SK-N-SH treated with all-trans-retinoic acid at 6 μM for 48 hours (cell line): ENCODE measurements around the gene ARSB.

ENCODE experiments used
- ATAC-seq: fragments of 200-7000 bp; cut with Tn5 transposase; 3 replicates; pipeline ENCODE4 v1.9.1; 2020; ENCODE audit warnings: mild to moderate bottlenecking, moderate library complexity
- BACH2 ChIP-seq: fragments of 250-450 bp; sonication (Bioruptor Pico); IDR thresholded peaks from 2 replicates; pipeline ENCODE4 v1.9.0; 2021; ENCODE audit warnings: mild to moderate bottlenecking, borderline replicate concordance
- CSDC2 ChIP-seq: fragments of 250-450 bp; sonication (Bioruptor Pico); IDR thresholded peaks from 2 replicates; pipeline ENCODE4 v1.5.0; 2020; ENCODE audit warnings: mild to moderate bottlenecking, moderate library complexity
- CSRNP3 ChIP-seq: fragments of 250-450 bp; sonication (Bioruptor Pico); IDR thresholded peaks from 2 replicates; pipeline ENCODE4 v1.5.1; 2021; ENCODE audit warnings: mild to moderate bottlenecking, moderate library complexity
- ESRRG ChIP-seq: fragments of 250-450 bp; sonication (Bioruptor Pico); IDR thresholded peaks from 2 replicates; pipeline ENCODE4 v1.6.1; 2021; ENCODE audit warnings: mild to moderate bottlenecking
- GLIS3 ChIP-seq: fragments of 250-450 bp; sonication (Bioruptor Pico); IDR thresholded peaks from 2 replicates; pipeline ENCODE4 v1.5.0; 2020; ENCODE audit warnings: mild to moderate bottlenecking, moderate library complexity
- ISL1 ChIP-seq: fragments of 250-450 bp; sonication (Bioruptor Pico); IDR thresholded peaks from 2 replicates; pipeline ENCODE4 v2.1.2; 2022; ENCODE audit warnings: mild to moderate bottlenecking, moderate library complexity
- OSR1 ChIP-seq: fragments of 250-450 bp; sonication (Bioruptor Pico); IDR thresholded peaks from 2 replicates; pipeline ENCODE4 v1.8.0; 2022; ENCODE audit warnings: moderate library complexity, mild to moderate bottlenecking, inconsistent platforms
- PATZ1 ChIP-seq: fragments of 250-450 bp; sonication (Bioruptor Pico); IDR thresholded peaks from 2 replicates; pipeline ENCODE4 v1.8.0; 2020; ENCODE audit warnings: mild to moderate bottlenecking, moderate library complexity, borderline replicate concordance
- PPARA ChIP-seq: fragments of 250-450 bp; sonication (Bioruptor Pico); IDR thresholded peaks from 2 replicates; pipeline ENCODE4 v1.5.0; 2020; ENCODE audit warnings: mild to moderate bottlenecking, borderline replicate concordance
- RARB ChIP-seq: fragments of 250-450 bp; sonication (Bioruptor Pico); IDR thresholded peaks from 2 replicates; pipeline ENCODE4 v1.8.0; 2021; ENCODE audit warnings: mild to moderate bottlenecking, moderate library complexity
- TCF4 ChIP-seq: fragments of 250-450 bp; sonication (Bioruptor Pico); IDR thresholded peaks from 2 replicates; pipeline ENCODE4 v1.8.0; 2021; ENCODE audit warnings: mild to moderate bottlenecking, moderate library complexity, borderline replicate concordance
- TOX ChIP-seq: fragments of 250-450 bp; sonication (Bioruptor Pico); IDR thresholded peaks from 2 replicates; pipeline ENCODE4 v1.8.0; 2021; ENCODE audit warnings: mild to moderate bottlenecking, moderate library complexity, borderline replicate concordance
- TSHZ2 ChIP-seq: fragments of 250-450 bp; sonication (Bioruptor Pico); IDR thresholded peaks from 2 replicates; pipeline ENCODE4 v1.5.0; 2020; ENCODE audit warnings: mild to moderate bottlenecking, moderate library complexity
- ZC3H10 ChIP-seq: fragments of 250-450 bp; sonication (Bioruptor Pico); IDR thresholded peaks from 2 replicates; pipeline ENCODE4 v1.5.1; 2021; ENCODE audit warnings: mild to moderate bottlenecking, moderate library complexity
- ZFP3 ChIP-seq: fragments of 250-450 bp; sonication (Bioruptor Pico); IDR thresholded peaks from 2 replicates; pipeline ENCODE4 v1.5.0; 2020; ENCODE audit warnings: mild to moderate bottlenecking, moderate library complexity
- ZFP30 ChIP-seq: fragments of 450-650 bp; formaldehyde crosslinking; IDR thresholded peaks from 2 replicates; pipeline ENCODE4 v1.5.0; 2022; ENCODE audit warnings: mild to moderate bottlenecking, moderate library complexity
- ZNF565 ChIP-seq: fragments of 450-650 bp; formaldehyde crosslinking; conservative IDR thresholded peaks from 2 replicates; pipeline ENCODE4 v1.5.0; 2020; ENCODE audit warnings: low read depth, mild to moderate bottlenecking, moderate library complexity
- ZNF70 ChIP-seq: fragments of 450-650 bp; formaldehyde crosslinking; IDR thresholded peaks from 2 replicates; pipeline ENCODE4 v1.5.0; 2020; ENCODE audit warnings: mild to moderate bottlenecking, moderate library complexity
- ZNF8 ChIP-seq: fragments of 450-650 bp; formaldehyde crosslinking; IDR thresholded peaks from 2 replicates; pipeline ENCODE4 v1.5.0; 2020; ENCODE audit warnings: mild to moderate bottlenecking, moderate library complexity
- TF ChIP-seq, protein P1 (sequence below): fragments of 250-450 bp; sonication (Bioruptor Pico); IDR thresholded peaks from 2 replicates; pipeline ENCODE4 v1.5.1; 2020; ENCODE audit warnings: low read depth, mild to moderate bottlenecking, moderate library complexity
- TF ChIP-seq, protein P2 (sequence below): fragments of 250-450 bp; sonication (Bioruptor Pico); IDR thresholded peaks from 2 replicates; pipeline ENCODE4 v1.8.0; 2021; ENCODE audit warnings: low read depth, mild to moderate bottlenecking, moderate library complexity, borderline replicate concordance

The ARSB gene

DNA sequence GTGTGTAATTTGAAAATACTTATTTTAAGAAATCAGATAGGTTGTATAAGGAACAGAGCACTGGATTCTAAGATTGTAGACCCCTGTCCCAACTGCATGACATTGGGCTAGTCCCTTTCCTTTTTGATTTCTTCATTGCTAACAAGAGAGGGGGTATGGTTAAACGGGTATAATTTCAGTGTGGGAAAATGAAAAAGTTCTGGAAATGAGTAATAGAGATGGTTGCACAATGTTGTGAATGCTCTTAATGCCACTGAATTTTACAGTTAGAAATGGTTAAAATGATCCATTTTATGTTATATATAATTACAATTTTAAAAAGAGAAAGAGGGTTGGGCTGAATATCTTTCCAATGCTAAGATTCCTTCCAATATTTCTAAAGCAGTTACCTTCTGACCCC lies 233.2 kb downstream of the ARSB start:
- no peak for TF ChIP-seq GLIS3
- TF ChIP-seq TOX (CRISPR knock-in tag) = no peak
- no peak for TF ChIP-seq ZC3H10 (CRISPR knock-in tag)
- no peak for TF ChIP-seq CSDC2 (CRISPR knock-in tag)
- TF ChIP-seq RARB (CRISPR knock-in tag) = no peak
- TF ChIP-seq TSHZ2 (CRISPR knock-in tag) = no peak
- TF ChIP-seq ESRRG (CRISPR knock-in tag) = no peak
- TF ChIP-seq BACH2 (CRISPR knock-in tag) = no peak
- no peak for TF ChIP-seq ZNF70 (CRISPR knock-in tag)
- TF ChIP-seq OSR1 (CRISPR knock-in tag) = no peak
- no peak for TF ChIP-seq CSRNP3 (CRISPR knock-in tag)
- no peak for TF ChIP-seq PATZ1 (CRISPR knock-in tag)
- TF ChIP-seq, protein P1, sequence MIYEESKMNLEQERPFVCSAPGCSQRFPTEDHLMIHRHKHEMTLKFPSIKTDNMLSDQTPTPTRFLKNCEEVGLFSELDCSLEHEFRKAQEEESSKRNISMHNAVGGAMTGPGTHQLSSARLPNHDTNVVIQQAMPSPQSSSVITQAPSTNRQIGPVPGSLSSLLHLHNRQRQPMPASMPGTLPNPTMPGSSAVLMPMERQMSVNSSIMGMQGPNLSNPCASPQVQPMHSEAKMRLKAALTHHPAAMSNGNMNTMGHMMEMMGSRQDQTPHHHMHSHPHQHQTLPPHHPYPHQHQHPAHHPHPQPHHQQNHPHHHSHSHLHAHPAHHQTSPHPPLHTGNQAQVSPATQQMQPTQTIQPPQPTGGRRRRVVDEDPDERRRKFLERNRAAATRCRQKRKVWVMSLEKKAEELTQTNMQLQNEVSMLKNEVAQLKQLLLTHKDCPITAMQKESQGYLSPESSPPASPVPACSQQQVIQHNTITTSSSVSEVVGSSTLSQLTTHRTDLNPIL (CRISPR knock-in tag) = no peak
- TF ChIP-seq ZNF565 (CRISPR knock-in tag) = no peak
- no peak for TF ChIP-seq ISL1
- TF ChIP-seq ZFP3 = no peak
- TF ChIP-seq, protein P2, sequence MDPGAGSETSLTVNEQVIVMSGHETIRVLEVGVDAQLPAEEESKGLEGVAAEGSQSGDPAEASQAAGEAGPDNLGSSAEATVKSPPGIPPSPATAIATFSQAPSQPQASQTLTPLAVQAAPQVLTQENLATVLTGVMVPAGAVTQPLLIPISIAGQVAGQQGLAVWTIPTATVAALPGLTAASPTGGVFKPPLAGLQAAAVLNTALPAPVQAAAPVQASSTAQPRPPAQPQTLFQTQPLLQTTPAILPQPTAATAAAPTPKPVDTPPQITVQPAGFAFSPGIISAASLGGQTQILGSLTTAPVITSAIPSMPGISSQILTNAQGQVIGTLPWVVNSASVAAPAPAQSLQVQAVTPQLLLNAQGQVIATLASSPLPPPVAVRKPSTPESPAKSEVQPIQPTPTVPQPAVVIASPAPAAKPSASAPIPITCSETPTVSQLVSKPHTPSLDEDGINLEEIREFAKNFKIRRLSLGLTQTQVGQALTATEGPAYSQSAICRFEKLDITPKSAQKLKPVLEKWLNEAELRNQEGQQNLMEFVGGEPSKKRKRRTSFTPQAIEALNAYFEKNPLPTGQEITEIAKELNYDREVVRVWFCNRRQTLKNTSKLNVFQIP (CRISPR knock-in tag) = no peak
- no peak for TF ChIP-seq ZFP30 (CRISPR knock-in tag)
- no peak for ATAC-seq

DNA sequence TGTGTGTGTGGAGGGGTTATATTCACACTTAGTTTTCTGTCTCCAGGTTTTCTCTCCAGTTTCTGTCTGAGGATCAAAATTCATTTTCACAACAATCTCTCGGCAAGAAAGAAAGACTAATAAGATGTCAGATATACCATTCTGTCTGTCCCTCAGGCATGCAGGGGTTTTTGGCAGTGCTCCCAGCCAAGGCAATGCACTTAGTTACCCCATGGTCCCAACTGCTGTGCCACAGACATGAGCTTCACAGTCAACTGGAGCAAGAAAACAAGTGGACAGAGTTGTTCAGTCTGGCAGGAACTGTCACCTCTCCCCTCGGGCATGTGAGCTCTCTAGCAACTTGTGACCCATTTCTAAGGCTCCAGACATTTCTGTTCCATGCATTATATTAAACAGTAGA lies 234.8 kb downstream of the ARSB start:
- peak; percentile 13; the same call in 1 of the 3 replicates for ATAC-seq

More for the DNA sequence above, 234.8 kb downstream of the ARSB start:
- TF ChIP-seq PPARA (CRISPR knock-in tag) (no peak), ZNF8 (CRISPR knock-in tag) (no peak), ZNF70 (CRISPR knock-in tag) (no peak), GLIS3 (no peak), TCF4 (CRISPR knock-in tag) (no peak), TSHZ2 (CRISPR knock-in tag) (no peak), ZFP3 (no peak), RARB (CRISPR knock-in tag) (no peak), TOX (CRISPR knock-in tag) (no peak), OSR1 (CRISPR knock-in tag) (no peak), PATZ1 (CRISPR knock-in tag) (no peak), ESRRG (CRISPR knock-in tag) (no peak), CSRNP3 (CRISPR knock-in tag) (no peak)
- TF ChIP-seq, protein P1 (CRISPR knock-in tag) = no peak
- TF ChIP-seq, all 23 proteins: peak for 0
